Mucosa of descending colon (tissue), 3 donors: Measurements from ENCODE around the gene RPF1. TPM values are rescaled to one million over a fixed set of nuclear protein-coding genes. Genes with fewer than 3 reads are reported as not detected.

Source experiments
- ATAC-seq: fragments of 200-7000 bp; cut with Tn5 transposase; one replicate; pipeline ENCODE4 v1.9.1; 2020; ENCODE audit warnings: mild to moderate bottlenecking, moderate library complexity
- DNase-seq, 3 donors: peaks; one replicate each; pipeline ENCODE4 v3.0.0-alpha.2; 2020
- H3K36me3 ChIP-seq: fragments of 200-600 bp; one replicate; pipeline ENCODE4 v1.8.0; 2021; ENCODE audit warnings: low read depth, mild to moderate bottlenecking
- H3K4me1 ChIP-seq: fragments of 200-600 bp; one replicate; pipeline ENCODE4 v1.8.0; 2021; ENCODE audit warnings: low read depth, mild to moderate bottlenecking
- H3K4me3 ChIP-seq: fragments of 200-600 bp; one replicate; pipeline ENCODE4 v1.8.0; 2021; ENCODE audit warnings: mild to moderate bottlenecking
- H3K9me3 ChIP-seq: fragments of 200-600 bp; one replicate; pipeline ENCODE4 v1.8.0; 2021; ENCODE audit warnings: mild to moderate bottlenecking
- CTCF ChIP-seq: fragments of 200-600 bp; IDR thresholded peaks from one replicate; pipeline ENCODE4 v1.8.0; 2022; ENCODE audit warnings: antibody characterized with exemption, mild to moderate bottlenecking
- intact Hi-C, 2 donors: fragments of 100-400 bp; cut with DNase I in 1 of 2; cut with micrococcal nuclease in 1 of 2; formaldehyde crosslinking; loops; one replicate each; pipeline versions ENCODE4 v1.11.0 to v1.11.1; 2022; cut with DNase I, micrococcal nuclease
- total RNA-seq, 3 donors: library from RNA; stranded (reverse); fragmentation: NEBNext Ultra II Directional in 2 of 3; extraction: Animal tissue kit (Norgen Biotek cat#: 25700) in 2 of 3; gene quantifications; one replicate each; pipeline versions ENCODE4 v1.2.1 to v1.2.4, GENCODE V29; 2021 to 2023
- donor health status: DM: no; HTN: no; CAD: no; lungs with moderate emphysema.
- donor health status: DM: no; HTN: no; CAD: no.
- donor health status: DM: no; HTN: yes; CAD: no.

The RPF1 gene
- total RNA-seq, 3 donors from 2014 or later: 24.3 to 28.8 (median 25.8) TPM

GRCh38 chr1:84510668-84511067 is 31.6 kb downstream of the RPF1 start:
- H3K9me3 ChIP-seq: no peaks in the 10 kb centered on the region
- H3K4me1 ChIP-seq: no peaks in the 10 kb centered on the region
- H3K4me3 ChIP-seq: no peak overlapping the region
- no peak for ATAC-seq
- TF ChIP-seq CTCF: no peak
- H3K36me3 ChIP-seq: no peaks in the 10 kb centered on the region
- no peak for DNase-seq
- intact Hi-C loops: no loop called here

- no peaks in the 10 kb centered on the region for H3K9me3 ChIP-seq
- H3K4me1 ChIP-seq: no peaks in the 10 kb centered on the region
- H3K36me3 ChIP-seq: no peaks in the 10 kb centered on the region
- H3K4me3 ChIP-seq: no peak overlapping the region
- intact Hi-C loops: no loop called here
- ATAC-seq (no peak), DNase-seq (no peak)
- no peak for TF ChIP-seq CTCF
Measured at GRCh38 chr1:84524590-84524989, 45.5 kb downstream of the RPF1 start.

- Histone ChIP-seq H3K4me3 (no peak overlapping the region), H3K36me3 (no peaks in the 10 kb centered on the region), H3K4me1 (no peaks in the 10 kb centered on the region), H3K9me3 (no peaks in the 10 kb centered on the region)
- ATAC-seq: no peak
- DNase-seq: no peak
- no peak for TF ChIP-seq CTCF
- intact Hi-C loops: no loop called here
Measured at GRCh38 chr1:84525779-84526178, 46.7 kb downstream of the RPF1 start.

GRCh38 chr1:84538599-84538998 is 59.5 kb downstream of the RPF1 start:
- TF ChIP-seq CTCF: no peak
- Histone ChIP-seq H3K9me3 (no peaks in the 10 kb centered on the region), H3K36me3 (no peaks in the 10 kb centered on the region), H3K4me3 (no peak overlapping the region), H3K4me1 (no peaks in the 10 kb centered on the region)
- no peak for ATAC-seq
- no peak for DNase-seq
- intact Hi-C loops: no loop called here

- Histone ChIP-seq H3K4me3 (no peak overlapping the region), H3K9me3 (no peaks in the 10 kb centered on the region), H3K36me3 (no peaks in the 10 kb centered on the region), H3K4me1 (no peaks in the 10 kb centered on the region)
- TF ChIP-seq CTCF: no peak
- ATAC-seq: no peak
- DNase-seq: no peak
- intact Hi-C loops: no loop called here
Measured at GRCh38 chr1:84539972-84540371, 60.9 kb downstream of the RPF1 start.

GRCh38 chr1:84540759-84541158 is 61.7 kb downstream of the RPF1 start:
- H3K36me3 ChIP-seq: no peaks in the 10 kb centered on the region
- no peaks in the 10 kb centered on the region for H3K9me3 ChIP-seq
- H3K4me1 ChIP-seq: no peaks in the 10 kb centered on the region
- ATAC-seq (no peak), DNase-seq (no peak)
- no peak overlapping the region for H3K4me3 ChIP-seq
- intact Hi-C loops: no loop called here
- TF ChIP-seq CTCF: no peak
